HFF-Myc (cell line): ENCODE results near the gene E2F3.

Source experiments
- DNase-seq: peaks from one replicate; pipeline ENCODE4 v3.0.0-alpha.2; 2011; ENCODE audit warnings: low read depth; ENCODE audit errors: extremely low read depth
- H3K4me3 ChIP-seq: replicated peaks from 2 replicates; pipeline ENCODE4 v1.5.1; 2011; ENCODE audit warnings: low read depth, mild to moderate bottlenecking, control low read depth, low read length
- CTCF ChIP-seq: IDR thresholded peaks from 2 replicates; pipeline ENCODE4 v1.5.1; 2012; ENCODE audit warnings: mild to moderate bottlenecking, low read depth, low read length, control low read depth; ENCODE audit errors: missing control alignments

Gene E2F3

GRCh38 chr6:20364327-20364726 lies 37.4 kb upstream of the E2F3 start:
- DNase-seq: no peak
- no peak for TF ChIP-seq CTCF
- no peak overlapping the region for H3K4me3 ChIP-seq

GRCh38 chr6:20365456-20365855 lies 36.2 kb upstream of the E2F3 start:
- H3K4me3 ChIP-seq: no peak overlapping the region
- no peak for DNase-seq
- TF ChIP-seq CTCF: no peak

GRCh38 chr6:20366082-20366830 lies 35.4 kb upstream of the E2F3 start:
- H3K4me3 ChIP-seq: no peak overlapping the region
- no peak for DNase-seq
- TF ChIP-seq CTCF: no peak

- H3K4me3 ChIP-seq: no peak overlapping the region
- DNase-seq: no peak
- TF ChIP-seq CTCF: no peak
Observed at GRCh38 chr6:20367743-20368485, 33.8 kb upstream of the E2F3 start.

- TF ChIP-seq CTCF: no peak
- no peak overlapping the region for H3K4me3 ChIP-seq
- DNase-seq: no peak
Observed at GRCh38 chr6:20370393-20370792, 31.3 kb upstream of the E2F3 start.

- DNase-seq: no peak
- no peak overlapping the region for H3K4me3 ChIP-seq
- no peak for TF ChIP-seq CTCF
Observed at GRCh38 chr6:20370801-20371200, 30.9 kb upstream of the E2F3 start.
